Fibroblast of the aortic adventitia (primary cell): ENCODE results near the gene SLC38A10. TPM values are rescaled to one million over a fixed set of nuclear protein-coding genes. Genes with fewer than 3 reads are reported as not detected.

Experiments used
- DNase-seq: peaks from one replicate; pipeline ENCODE4 v3.0.0-alpha.2; 2010; ENCODE audit warnings: low read depth
- H3K4me3 ChIP-seq: 2 replicates; pipeline ENCODE4 v1.5.1; 2011; ENCODE audit warnings: low read depth, mild to moderate bottlenecking, control low read depth, low read length, moderate library complexity
- total RNA-seq: library from RNA; depleted of rRNA; stranded (reverse); fragments of >200 nt; gene quantifications from 2 replicates; pipeline ENCODE4 v1.2.3, GENCODE V29; 2012; ENCODE audit warnings: low replicate concordance
- TF ChIP-seq, protein P1 (sequence below): IDR thresholded peaks from 2 replicates; pipeline ENCODE4 v1.5.1; 2011; ENCODE audit warnings: mild to moderate bottlenecking, low read length, control low read depth, inconsistent platforms; ENCODE audit not compliant: insufficient read depth

SLC38A10 gene
- total RNA-seq, 1 donor, result 49.5 TPM

DNA sequence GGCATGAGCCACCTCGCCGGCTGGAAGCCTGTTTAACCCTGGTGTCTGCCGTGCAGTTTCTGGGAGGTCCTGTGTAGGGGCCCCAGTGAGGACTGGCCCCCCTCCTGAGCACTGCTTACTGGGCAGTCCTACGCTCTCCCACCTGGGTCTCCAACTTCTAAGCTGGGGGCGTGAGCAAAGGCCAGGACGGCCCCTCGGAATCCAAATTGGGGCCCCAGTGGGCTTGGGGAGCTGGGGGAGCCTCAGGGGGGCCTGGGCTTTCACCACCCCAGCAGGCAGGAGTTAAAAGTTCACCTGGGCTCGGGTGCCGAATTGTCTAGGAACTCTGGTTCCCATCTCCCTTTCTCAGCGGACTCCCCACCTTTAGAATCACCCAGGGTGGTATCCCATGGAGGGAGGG, 7.2 kb upstream of the SLC38A10 start:
- TF ChIP-seq, protein P1, sequence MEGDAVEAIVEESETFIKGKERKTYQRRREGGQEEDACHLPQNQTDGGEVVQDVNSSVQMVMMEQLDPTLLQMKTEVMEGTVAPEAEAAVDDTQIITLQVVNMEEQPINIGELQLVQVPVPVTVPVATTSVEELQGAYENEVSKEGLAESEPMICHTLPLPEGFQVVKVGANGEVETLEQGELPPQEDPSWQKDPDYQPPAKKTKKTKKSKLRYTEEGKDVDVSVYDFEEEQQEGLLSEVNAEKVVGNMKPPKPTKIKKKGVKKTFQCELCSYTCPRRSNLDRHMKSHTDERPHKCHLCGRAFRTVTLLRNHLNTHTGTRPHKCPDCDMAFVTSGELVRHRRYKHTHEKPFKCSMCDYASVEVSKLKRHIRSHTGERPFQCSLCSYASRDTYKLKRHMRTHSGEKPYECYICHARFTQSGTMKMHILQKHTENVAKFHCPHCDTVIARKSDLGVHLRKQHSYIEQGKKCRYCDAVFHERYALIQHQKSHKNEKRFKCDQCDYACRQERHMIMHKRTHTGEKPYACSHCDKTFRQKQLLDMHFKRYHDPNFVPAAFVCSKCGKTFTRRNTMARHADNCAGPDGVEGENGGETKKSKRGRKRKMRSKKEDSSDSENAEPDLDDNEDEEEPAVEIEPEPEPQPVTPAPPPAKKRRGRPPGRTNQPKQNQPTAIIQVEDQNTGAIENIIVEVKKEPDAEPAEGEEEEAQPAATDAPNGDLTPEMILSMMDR, result no peak
- DNase-seq, result no peak
- no peak overlapping the region for H3K4me3 ChIP-seq

DNA sequence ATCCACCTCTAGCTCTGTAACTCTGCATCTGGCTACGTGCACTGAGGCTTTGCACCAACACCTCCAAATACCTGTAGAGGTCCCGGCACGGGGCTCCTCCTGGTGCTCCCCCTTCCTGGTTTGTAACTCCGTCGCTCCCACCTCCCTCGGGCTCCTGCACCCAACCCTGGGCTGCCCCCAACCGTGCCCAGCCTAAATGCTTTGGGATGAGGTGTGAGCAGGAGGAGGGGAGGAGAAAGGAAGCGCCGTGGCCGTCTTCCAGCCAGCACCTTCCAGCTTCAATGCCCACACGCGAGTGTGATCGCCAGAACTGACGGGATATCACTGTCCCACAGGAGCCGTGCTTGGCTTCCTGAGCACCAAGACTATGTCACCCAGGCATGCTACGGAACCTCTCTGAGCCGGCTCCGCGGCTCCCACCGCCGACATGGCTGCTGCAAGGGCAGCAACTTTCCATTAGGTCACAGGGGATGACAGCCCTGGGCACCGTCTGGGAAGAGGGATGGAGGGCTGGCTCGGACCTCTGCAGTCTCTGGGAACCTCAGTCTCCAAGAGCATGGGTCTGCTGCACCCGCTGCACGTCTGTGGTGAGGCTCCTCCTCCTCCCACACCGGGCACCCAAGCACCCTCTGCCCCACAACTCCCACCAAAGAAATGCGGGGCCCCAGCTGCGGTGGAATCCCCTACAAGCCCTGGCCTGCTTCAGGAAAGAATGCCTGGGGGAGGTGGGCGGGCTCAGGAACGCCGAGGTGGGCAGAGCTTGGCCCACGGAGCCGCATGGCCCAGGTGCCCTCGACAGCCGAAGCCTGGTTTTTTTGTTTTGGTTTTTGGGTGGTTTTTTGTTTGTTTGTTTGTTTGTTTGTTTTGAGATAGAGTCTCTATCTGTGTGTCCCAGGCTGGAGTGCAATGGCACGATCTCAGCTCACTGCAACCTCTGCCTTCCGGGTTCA, 6.4 kb upstream of the SLC38A10 start:
- no peak for DNase-seq
- TF ChIP-seq, protein P1, result no peak
- no peak overlapping the region for H3K4me3 ChIP-seq

DNA sequence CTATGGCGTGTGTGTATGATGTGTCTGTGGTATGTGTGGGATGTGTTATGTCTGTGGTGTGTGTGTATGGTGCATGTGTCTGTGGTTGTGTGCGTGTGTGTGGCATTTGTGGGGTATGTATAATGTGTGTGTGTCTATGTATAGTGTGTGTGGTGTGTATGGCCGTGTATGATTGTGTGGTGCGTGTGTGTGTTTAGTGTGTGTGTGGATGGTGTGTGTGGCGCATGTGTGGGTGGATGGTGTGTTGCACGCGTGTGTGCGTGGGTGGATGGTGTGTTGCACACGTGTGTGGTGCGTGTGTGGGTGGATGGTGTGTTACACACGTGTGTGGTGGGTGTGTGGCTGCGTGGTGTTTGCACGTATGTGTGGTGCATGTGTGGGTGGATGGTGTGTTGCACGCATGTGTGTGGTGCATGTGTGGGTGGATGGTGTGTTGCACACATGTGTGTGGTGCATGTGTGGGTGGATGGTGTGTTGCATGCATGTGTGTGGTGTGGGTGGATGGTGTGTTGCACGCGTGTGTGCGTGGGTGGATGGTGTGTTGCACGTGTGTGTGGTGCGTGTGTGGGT, 5.6 kb upstream of the SLC38A10 start:
- no peak for DNase-seq
- TF ChIP-seq, protein P1, result no peak
- no peak overlapping the region for H3K4me3 ChIP-seq

DNA sequence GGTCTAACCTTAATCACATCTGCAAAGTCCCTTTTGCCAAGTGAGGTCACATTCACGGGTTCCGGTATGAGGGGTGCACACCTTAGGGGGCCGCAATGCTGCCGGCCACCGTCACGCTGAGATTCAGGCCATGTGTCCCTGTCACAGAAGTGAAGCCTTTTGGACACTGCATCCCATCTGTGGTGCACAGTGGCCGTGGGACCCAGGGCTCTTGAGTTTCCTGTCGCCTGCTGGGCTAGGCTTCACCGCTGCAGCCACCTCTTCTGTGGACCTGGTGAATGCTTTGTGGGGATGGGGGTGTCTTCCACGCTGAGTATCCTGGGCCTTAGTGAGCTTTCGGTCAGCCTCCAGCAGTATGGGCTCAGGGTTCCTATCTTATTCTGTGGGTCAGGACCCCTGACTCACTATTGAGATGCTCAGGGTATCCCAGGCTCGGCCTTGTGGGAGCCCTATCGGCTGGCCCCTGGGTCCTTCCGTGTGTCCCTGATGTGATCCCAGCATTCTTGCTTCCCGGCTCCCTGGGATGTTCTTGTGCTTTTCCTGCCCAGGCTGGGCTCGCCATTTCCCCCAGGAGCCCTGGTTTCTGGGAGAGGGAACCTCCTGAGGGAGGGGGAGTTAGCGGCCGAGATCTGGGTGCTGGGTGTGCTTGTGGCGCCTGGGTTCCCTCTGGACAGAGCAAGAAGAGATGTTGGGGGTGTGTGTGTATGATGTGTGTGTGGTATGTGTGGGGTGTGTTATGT, 4.9 kb upstream of the SLC38A10 start:
- no peak overlapping the region for H3K4me3 ChIP-seq
- no peak for DNase-seq
- TF ChIP-seq, protein P1, result no peak

DNA sequence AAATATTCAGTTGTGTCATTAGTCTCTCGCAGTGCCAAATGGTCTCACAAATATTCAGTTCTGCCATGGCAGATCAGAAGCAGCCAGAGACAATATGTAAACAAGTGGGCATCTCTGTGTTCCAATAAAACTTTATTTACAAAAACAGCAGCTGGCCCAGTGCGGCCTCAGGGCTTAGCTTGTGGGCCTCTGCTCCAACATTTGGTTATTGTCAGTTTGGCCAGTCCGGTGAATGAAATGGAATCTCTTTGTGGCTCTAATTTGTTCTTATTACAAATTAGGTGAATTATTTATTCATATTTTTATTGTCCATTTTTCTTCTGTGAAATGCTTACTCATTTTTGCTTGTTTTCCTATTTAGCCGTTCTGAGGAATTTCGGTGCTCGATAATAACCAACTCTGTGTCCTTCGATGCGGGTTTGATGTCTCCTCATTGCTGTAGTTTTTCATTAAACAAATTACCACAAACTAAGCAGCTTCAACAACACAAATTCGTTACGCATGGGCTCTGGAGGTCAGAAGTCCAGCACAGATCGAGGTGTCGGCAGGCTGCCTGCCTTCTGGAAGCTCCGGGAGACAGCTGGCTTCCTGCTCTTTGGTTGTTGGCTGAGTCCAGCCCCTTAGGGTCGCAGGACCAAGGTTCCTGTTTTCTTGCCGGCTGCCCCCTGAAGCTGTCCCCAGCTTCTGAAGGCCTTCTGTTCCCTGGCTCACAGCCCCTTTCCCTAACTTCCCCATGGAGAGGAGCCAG, 4.1 kb upstream of the SLC38A10 start:
- no peak overlapping the region for H3K4me3 ChIP-seq
- no peak for DNase-seq
- TF ChIP-seq, protein P1, result no peak

DNA sequence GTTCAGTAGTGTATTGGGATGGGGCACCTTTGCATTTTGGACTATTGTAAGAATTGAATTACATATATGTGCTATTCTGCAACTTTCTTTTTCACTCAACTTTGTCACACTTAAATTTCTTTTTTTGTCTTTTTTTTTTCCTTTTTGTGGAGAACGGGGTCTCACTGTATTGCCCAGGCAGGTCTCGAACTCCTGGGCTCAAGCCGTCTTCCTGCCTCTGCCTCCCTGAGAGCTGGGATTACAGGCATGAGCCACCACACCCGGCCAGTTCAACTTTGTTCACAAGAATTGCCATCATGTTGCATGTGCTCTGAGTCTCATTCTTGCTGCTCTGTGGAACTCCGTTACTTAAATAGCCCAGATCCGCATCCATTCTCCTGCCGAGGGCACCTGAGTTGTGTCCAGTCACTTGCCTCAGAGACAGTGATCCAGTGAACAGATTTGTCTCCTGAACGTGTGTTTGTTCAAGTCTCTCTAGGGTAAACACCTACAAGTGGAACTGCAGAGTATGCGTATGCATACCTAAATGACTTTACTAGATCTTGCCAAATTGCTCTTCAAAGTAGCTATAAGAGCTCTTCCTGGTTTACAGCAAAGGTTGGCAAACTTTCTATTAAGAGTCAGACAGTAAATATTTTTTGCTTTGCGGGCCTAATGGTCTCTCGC, 3.4 kb upstream of the SLC38A10 start:
- TF ChIP-seq, protein P1, result no peak
- H3K4me3 ChIP-seq, result no peak overlapping the region
- no peak for DNase-seq
